ENCODE measurements around the gene NUAK1. TPM values are rescaled to one million over a fixed set of nuclear protein-coding genes. Genes with fewer than 3 reads are reported as not detected.
A peak's percentile ranks its signal among the peaks of the same experiment; 100 is the strongest.

Gene NUAK1
- total and polyA plus RNA-seq, 2 donors (not counting 1 experiment from before 2014, with no cell fraction given): 5.1 to 20.7 TPM

GRCh38 chr12:106080041-106080790, 58.5 kb downstream of the NUAK1 start:
- Histone ChIP-seq H3K79me2 (ENCODE audit: control insufficient read depth, insufficient read depth, low read length) (no peaks in the 10 kb centered on the region), H4K20me1 (ENCODE audit: control insufficient read depth, extremely low read depth, insufficient read depth, low read length) (no peaks in the 10 kb centered on the region), H3K9ac (ENCODE audit: insufficient read depth, low read length) (no peak overlapping the region), H3K9me3 (ENCODE audit: control insufficient read depth, insufficient read depth, low read depth, low read length) (no peaks in the 10 kb centered on the region), H3K4me3 (replicated peaks in 1 of 4; ENCODE audit: control extremely low read depth in 1 of 4, insufficient read depth in 1 of 4, low read depth in 3 of 4, low read length in 4 of 4) (no peak overlapping the region), H3K27me3 (ENCODE audit: control insufficient read depth, insufficient read depth, low read length) (no peaks in the 10 kb centered on the region), H3K36me3 (ENCODE audit: control insufficient read depth, insufficient read depth, low read length) (no peaks in the 10 kb centered on the region), H3K4me2 (ENCODE audit: extremely low read depth, insufficient read depth, low read length) (peak overlapping the region; percentile 15), H2AFZ (ENCODE audit: low read length) (no peak overlapping the region), H3K4me1 (ENCODE audit: control insufficient read depth, extremely low read depth, insufficient read depth, low read length) (peaks cover 43% of the 10 kb centered on the region), H3K27ac (ENCODE audit: insufficient read depth, low read length) (peak overlapping the region; percentile 71)
- peak; percentile 62 to 95 for DNase-seq (ENCODE audit: low read depth in 2 of 2)
- TF ChIP-seq EZH2 (IDR thresholded peaks at IDR 0.05; ENCODE audit: low read length, missing control alignments) (no peak), CTCF (conservative IDR thresholded peaks at IDR 0.05 in 1 of 2, IDR thresholded peaks at IDR 0.05 in 1 of 2; ENCODE audit: low read depth in 1 of 2, low read length in 2 of 2) (no peak)

GRCh38 chr12:106079148-106079738, 59.5 kb downstream of the NUAK1 start:
- Histone ChIP-seq H4K20me1 (ENCODE audit: control insufficient read depth, extremely low read depth, insufficient read depth, low read length) (no peaks in the 10 kb centered on the region), H3K9ac (ENCODE audit: insufficient read depth, low read length) (no peak overlapping the region), H3K27ac (ENCODE audit: insufficient read depth, low read length) (no peak overlapping the region), H3K4me2 (ENCODE audit: extremely low read depth, insufficient read depth, low read length) (no peak overlapping the region), H2AFZ (ENCODE audit: low read length) (no peak overlapping the region), H3K9me3 (ENCODE audit: control insufficient read depth, insufficient read depth, low read depth, low read length) (no peaks in the 10 kb centered on the region), H3K27me3 (ENCODE audit: control insufficient read depth, insufficient read depth, low read length) (no peaks in the 10 kb centered on the region), H3K4me3 (replicated peaks in 1 of 4; ENCODE audit: control extremely low read depth in 1 of 4, insufficient read depth in 1 of 4, low read depth in 3 of 4, low read length in 4 of 4) (no peak overlapping the region), H3K79me2 (ENCODE audit: control insufficient read depth, insufficient read depth, low read length) (no peaks in the 10 kb centered on the region), H3K36me3 (ENCODE audit: control insufficient read depth, insufficient read depth, low read length) (no peaks in the 10 kb centered on the region), H3K4me1 (ENCODE audit: control insufficient read depth, extremely low read depth, insufficient read depth, low read length) (peaks cover 43% of the 10 kb centered on the region)
- no peak for DNase-seq (ENCODE audit: low read depth in 2 of 2)
- TF ChIP-seq CTCF (conservative IDR thresholded peaks at IDR 0.05 in 1 of 2, IDR thresholded peaks at IDR 0.05 in 1 of 2; ENCODE audit: low read depth in 1 of 2, low read length in 2 of 2) (no peak), EZH2 (IDR thresholded peaks at IDR 0.05; ENCODE audit: low read length, missing control alignments) (no peak)

- H3K9ac ChIP-seq (ENCODE audit: insufficient read depth, low read length): no peak overlapping the region
- no peaks in the 10 kb centered on the region for H3K27me3 ChIP-seq (ENCODE audit: control insufficient read depth, insufficient read depth, low read length)
- H3K4me3 ChIP-seq (replicated peaks in 1 of 4; ENCODE audit: control extremely low read depth in 1 of 4, insufficient read depth in 1 of 4, low read depth in 3 of 4, low read length in 4 of 4): no peak overlapping the region
- peaks cover 36% of the 10 kb centered on the region for H3K4me1 ChIP-seq (ENCODE audit: control insufficient read depth, extremely low read depth, insufficient read depth, low read length)
- no peak overlapping the region for H3K27ac ChIP-seq (ENCODE audit: insufficient read depth, low read length)
- no peak overlapping the region for H3K4me2 ChIP-seq (ENCODE audit: extremely low read depth, insufficient read depth, low read length)
- H3K36me3 ChIP-seq (ENCODE audit: control insufficient read depth, insufficient read depth, low read length): no peaks in the 10 kb centered on the region
- no peaks in the 10 kb centered on the region for H3K9me3 ChIP-seq (ENCODE audit: control insufficient read depth, insufficient read depth, low read depth, low read length)
- no peaks in the 10 kb centered on the region for H4K20me1 ChIP-seq (ENCODE audit: control insufficient read depth, extremely low read depth, insufficient read depth, low read length)
- H2AFZ ChIP-seq (ENCODE audit: low read length): no peak overlapping the region
- peak; percentile 49 to 92 for DNase-seq (ENCODE audit: low read depth in 2 of 2)
- no peaks in the 10 kb centered on the region for H3K79me2 ChIP-seq (ENCODE audit: control insufficient read depth, insufficient read depth, low read length)
- no peak for TF ChIP-seq CTCF (conservative IDR thresholded peaks at IDR 0.05 in 1 of 2, IDR thresholded peaks at IDR 0.05 in 1 of 2; ENCODE audit: low read depth in 1 of 2, low read length in 2 of 2)
These were observed 60.3 kb downstream of the NUAK1 start for GRCh38 chr12:106078358-106079010.
